ENCODE results near the gene YY1.

The YY1 gene

DNA sequence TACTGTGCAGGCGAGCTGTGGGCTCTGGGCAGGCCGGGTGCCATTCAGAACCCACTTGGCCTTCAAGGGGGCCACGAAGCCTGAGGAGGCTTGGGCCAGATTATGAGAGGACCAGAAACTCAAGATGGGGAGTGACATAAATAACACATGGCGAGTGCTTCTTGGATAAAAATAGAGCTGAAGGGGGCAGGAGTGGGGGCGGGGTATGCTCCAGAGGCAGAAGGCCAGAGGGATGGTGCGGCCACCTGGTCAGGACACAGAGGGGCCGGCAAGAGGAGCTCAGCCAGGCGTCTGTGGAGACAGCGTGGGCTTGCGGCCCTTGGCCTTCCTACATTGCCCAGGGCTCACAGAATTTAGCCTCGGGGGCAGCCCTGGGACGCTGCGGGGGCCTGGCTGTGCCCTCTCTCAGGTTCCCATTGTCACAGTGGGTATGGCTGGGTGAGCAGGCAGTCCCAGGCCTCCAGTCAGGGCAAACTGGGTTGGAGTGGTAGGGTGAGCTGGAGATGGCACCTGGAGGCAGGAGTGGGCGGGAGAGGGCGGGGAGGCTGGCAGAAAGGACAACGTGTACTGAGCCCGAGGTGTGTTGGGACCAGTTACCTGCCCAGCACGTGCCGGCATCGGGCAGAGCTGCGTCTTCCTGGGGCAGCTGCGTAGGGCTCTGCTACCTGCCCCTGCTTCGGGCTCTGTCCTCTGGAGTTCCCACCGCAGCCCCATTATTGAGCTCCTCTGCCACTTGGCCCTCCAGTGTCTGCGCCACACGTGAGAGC is 74.7 kb downstream of the YY1 start:
- no peak for DNase-seq (ENCODE audit: low spot score)

DNA sequence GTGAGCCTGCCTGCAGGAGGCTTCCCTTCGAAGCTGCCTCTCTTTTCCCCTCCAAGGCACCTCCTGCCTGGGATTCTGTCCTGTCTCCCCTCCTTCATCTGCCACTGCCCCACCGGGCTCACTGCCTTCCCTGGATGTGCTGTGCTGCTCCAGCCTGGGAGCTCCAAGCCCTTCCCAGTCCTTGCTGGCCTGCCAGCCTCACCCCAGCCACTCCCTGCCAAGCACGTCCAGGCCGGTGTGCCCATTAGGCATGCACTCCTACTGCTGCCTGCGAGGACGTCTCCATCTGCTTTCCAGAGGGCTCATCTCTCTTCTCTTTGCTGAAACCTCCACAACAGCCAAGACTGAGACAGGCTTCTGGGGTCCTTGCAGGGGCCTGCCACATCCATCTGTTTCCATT is 75.8 kb downstream of the YY1 start:
- no peak for DNase-seq (ENCODE audit: low spot score)

DNA sequence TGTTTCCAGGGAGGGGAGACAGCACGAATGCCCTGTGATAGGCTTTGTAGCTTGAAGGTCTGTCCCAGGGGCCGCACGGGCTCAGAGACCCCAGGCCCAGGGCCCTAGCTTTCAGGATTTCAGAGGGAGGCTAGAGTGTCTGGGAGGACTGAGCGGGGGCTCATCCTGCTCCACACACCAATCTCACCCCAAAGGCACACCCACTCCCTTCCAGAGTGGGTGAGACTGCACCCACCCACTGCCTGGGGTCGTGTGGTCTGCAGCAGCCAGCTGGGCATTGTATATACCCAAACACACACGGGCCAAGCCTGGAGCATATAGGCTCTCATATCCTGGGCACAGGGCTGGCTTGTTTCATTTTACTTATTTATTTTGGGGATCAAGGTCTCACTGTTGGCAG is 78.4 kb downstream of the YY1 start:
- DNase-seq (ENCODE audit: low spot score), result no peak

GRCh38 chr14:100317912-100318808 is 79.2 kb downstream of the YY1 start:
- peak; percentile 54 for DNase-seq (ENCODE audit: low spot score)

GRCh38 chr14:100320157-100320856 is 81.4 kb downstream of the YY1 start:
- DNase-seq (ENCODE audit: low spot score), result no peak

DNA sequence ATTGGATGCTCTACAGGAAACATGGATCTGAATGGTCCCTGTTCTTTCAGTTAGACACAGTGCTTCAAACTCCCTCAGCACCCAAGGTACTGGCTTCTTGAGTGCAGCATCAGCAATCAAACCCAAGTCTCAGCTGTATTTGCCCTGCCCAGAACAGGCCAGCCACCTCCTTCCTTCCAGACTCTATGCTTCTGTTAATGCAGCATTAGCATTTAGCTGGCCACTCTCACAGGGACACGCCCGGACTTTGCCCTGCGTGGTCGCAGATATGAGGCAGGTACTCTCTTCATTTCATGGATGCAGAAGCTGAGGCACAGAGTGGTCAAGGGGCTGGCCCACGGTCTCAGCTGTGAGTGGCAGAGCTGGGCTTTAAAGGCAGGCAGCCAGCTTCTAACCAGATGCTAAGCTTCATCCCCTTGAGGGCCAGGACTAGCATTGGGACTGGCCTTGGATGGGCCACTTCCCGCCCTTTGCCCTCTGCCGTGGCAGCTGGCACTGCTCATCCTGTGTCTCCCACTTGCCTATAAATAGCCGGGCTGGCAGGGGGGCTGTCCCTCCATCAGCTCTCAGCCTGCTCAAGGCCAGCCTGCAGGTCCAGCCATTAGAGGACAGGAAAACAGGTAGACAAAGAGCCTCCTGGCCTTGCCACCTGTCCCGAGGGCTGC is 82.7 kb downstream of the YY1 start:
- DNase-seq (ENCODE audit: low spot score), result no peak

DNA sequence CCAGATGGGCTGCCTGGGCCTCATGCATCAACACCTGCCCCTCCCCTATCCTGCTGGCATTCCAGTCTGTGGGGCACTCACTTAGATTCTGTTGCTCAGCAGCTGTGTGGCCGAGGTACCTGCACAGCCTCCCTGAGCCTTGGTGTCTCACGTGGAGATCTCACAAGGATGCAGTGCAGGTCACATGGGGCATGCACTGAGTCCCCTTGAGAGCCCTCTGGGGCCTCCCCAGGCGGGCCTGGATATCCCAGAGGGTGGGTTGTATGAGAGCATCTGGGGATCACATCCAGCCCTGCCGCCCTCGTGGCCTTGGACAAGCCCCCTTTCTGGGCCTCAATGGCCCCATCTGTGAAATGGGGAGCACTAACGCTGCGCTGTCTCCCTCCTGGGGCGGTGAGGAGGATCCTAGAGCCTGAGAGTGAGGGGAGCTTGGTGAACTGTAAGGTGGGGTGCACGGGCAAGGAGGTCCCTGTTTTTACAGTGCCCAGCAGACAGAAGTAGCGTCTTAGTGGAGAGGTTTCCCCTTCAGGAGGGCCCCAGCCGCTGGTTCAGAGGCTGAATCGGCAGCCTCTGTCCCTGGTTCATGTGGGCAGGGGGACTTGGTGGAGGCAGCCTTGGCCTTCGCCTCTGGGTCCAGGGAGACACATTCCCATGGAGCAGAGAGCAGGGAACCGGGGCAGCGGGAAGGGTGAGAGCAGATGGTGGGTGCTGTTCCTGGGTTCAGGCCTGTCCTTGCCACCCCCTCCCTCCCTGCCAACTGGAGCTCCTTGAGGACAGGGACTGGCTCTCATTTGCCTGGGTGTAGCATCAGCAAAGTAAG is 83.4 kb downstream of the YY1 start:
- DNase-seq (ENCODE audit: low spot score), result no peak

DNA sequence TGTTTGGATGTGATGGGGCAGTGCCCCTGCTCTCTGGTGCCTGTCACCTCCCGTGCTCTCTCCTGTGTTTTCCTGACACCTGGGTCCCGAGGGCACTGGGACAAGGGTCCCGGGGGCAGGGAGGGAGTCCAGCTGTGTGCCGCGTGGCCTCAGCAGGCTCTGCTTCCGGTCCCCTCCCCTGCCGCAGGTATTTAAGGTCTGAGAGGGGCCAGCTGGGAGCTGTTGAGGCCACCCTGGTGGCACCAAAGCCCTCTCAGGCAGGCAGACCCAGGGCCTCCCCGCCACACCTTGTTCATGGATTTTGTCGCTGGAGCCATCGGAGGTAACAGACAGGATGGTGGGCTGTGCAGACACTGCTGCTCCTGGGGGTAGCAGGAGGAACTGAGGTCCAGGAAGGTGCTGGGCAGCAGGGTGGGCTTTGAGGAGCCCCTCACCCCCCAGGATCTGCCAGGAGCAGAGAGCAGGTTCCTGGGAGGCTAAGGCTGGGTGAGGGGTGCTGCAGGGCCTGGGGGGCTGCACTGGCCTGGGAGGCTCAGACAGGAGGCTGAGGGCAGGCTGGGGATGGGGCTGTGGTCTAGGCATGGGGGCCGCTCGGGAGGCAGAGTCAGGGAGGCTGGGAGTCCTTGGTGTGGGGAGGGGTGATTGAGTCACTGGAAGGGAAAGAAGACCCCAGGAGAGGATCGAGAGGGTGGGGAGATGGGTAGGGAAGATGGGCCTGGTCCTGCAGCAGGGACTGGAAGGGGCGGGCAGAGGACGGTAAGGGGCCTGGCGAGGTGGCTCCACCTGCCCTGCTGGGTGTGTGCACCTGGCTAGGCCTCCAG is 84.4 kb downstream of the YY1 start, which contains the start of gene SLC25A47:
TSS of gene SLC25A47 (plus strand) at position 219 of the 821 bp plus-strand sequence. CDS start at position 295, 76 bp downstream.
- DNase-seq (ENCODE audit: low spot score), result no peak

DNA sequence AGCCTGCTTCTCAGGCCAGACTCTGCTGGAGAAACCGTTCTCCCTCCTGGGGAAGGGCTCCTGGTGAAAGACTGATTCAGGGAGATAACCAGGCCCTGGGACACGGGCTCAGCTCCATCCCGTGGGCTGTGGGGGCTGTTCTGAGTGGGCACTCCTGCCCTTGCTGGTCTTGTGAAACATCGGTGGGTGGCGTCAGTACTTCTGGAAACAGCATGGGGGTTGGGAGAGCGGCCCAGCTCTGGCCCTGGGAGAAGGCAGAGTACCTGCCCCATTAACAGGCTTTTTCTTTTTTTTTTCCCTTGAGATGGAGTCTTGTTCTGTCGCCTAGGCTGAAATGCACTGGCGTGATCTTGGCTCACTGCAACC is 85.0 kb downstream of the YY1 start:
- no peak for DNase-seq (ENCODE audit: low spot score)

GRCh38 chr14:100325231-100325632 is 86.3 kb downstream of the YY1 start:
- DNase-seq (ENCODE audit: low spot score), result no peak

- DNase-seq (ENCODE audit: low spot score), result no peak
These were observed 87.0 kb downstream of the YY1 start for GRCh38 chr14:100325958-100326357.

DNA sequence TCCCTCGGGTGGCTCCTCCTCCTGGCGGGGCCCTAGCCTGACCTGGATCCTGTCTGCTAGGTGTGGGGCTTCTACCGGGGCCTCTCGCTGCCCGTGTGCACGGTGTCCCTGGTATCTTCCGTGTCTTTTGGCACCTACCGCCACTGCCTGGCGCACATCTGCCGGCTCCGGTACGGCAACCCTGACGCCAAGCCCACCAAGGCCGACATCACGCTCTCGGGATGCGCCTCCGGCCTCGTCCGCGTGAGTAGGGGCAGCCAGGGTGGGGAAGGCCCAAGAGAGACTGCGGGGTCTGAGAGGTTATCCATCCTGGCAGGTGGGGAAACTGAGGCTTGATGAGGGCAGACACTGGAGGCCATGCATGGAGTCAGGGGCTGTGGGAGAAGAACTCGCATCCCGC is 88.2 kb downstream of the YY1 start:
- no peak for DNase-seq (ENCODE audit: low spot score)

- DNase-seq (ENCODE audit: low spot score), result no peak
These were observed 89.7 kb downstream of the YY1 start for GRCh38 chr14:100328495-100329163.

DNA sequence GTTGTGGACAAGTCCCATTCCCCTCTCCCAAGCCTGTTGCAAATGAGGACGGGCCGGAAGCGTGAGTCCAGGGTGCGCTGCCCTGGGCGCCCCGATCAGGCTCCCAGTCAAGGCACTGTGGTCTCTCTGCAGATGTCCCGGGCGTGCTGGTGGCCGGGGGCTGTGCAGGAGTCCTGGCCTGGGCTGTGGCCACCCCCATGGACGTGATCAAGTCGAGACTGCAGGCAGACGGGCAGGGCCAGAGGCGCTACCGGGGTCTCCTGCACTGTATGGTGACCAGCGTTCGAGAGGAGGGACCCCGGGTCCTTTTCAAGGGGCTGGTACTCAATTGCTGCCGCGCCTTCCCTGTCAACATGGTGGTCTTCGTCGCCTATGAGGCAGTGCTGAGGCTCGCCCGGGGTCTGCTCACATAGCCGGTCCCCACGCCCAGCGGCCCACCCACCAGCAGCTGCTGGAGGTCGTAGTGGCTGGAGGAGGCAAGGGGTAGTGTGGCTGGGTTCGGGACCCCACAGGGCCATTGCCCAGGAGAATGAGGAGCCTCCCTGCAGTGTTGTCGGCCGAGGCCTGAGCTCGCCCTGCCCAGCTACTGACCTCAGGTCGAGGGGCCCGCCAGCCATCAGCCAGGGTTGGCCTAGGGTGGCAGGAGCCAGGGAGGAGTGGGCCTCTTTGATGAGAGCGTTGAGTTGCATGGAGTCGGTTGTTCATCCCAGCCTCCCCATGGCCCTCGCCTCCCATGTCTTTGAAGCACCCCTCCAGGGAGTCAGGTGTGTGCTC is 90.5 kb downstream of the YY1 start:
- no peak for DNase-seq (ENCODE audit: low spot score)

DNA sequence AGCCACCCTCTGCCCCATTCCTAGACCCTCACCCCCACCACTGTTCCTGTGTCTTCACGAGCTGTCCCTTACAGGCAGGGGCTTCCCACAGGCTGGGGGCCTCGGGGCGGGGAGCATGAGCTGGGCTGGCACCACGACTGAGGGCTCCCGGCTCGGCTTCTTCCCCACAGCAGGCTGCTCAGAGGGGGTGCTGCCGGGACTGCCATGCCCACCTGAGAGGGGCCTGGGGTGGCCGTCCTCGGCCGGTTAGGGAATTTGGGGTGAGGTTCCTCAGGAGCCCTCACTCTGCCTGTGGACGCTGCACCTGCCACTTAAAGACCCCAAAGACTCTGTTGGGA is 91.0 kb downstream of the YY1 start:
- DNase-seq (ENCODE audit: low spot score), result no peak

- DNase-seq (ENCODE audit: low spot score), result no peak
These were observed 91.5 kb downstream of the YY1 start for GRCh38 chr14:100330388-100330931.

GRCh38 chr14:100332071-100332639 is 93.2 kb downstream of the YY1 start:
- DNase-seq (ENCODE audit: low spot score), result no peak
